IMR-90 (cell line): Measurements from ENCODE around the gene TIE1. TPM values are rescaled to one million over a fixed set of nuclear protein-coding genes. Genes with fewer than 3 reads are reported as not detected.

ENCODE experiments used
- ATAC-seq: fragments of 200-7000 bp; cut with Tn5 transposase; 2 replicates; pipeline ENCODE4 v1.9.1; 2020; ENCODE audit warnings: low read depth, mild to moderate bottlenecking, moderate library complexity
- BruUV-seq: library from RNA; stranded (reverse); fragments of 400-500 nt; replicated peaks from 2 replicates; lab custom pipeline; 2021; lab: Mats Ljungman, UMichigan
- CTCF ChIA-PET: fragments of 300-600 bp; formaldehyde crosslinking; extraction: SDS; loops from one replicate; lab custom pipeline; 2021; ENCODE audit warnings: antibody characterized with exemption; lab: Yijun Ruan, JAX
- POLR2A ChIA-PET: fragments of 300-600 bp; sonication (Branson Sonifier 250); formaldehyde crosslinking; loops from one replicate; lab custom pipeline; 2022; ENCODE audit warnings: antibody characterized with exemption; ENCODE audit not compliant: unreplicated experiment; lab: Charles Lee
- DNase-seq: peaks from one replicate; pipeline ENCODE4 v3.0.0; 2013
- H2AFZ ChIP-seq: replicated peaks from 2 replicates; pipeline ENCODE3; 2013; ENCODE audit warnings: low read length, mild to moderate bottlenecking; ENCODE audit not compliant: poor library complexity
- H2AK5ac ChIP-seq: 2 replicates; pipeline ENCODE4 v1.6.1; 2013; ENCODE audit warnings: low read depth, low read length, inconsistent platforms
- H2AK9ac ChIP-seq: replicated peaks from 2 replicates; pipeline ENCODE3; 2013; ENCODE audit warnings: mild to moderate bottlenecking, low read depth, low read length, moderate library complexity; ENCODE audit not compliant: poor library complexity
- H2BK120ac ChIP-seq: 2 replicates; pipeline ENCODE4 v1.6.1; 2013; ENCODE audit warnings: low read depth, low read length, inconsistent platforms
- H2BK15ac ChIP-seq: 3 replicates; pipeline ENCODE4 v1.6.1; 2013; ENCODE audit warnings: low read depth, low read length, inconsistent platforms
- H2BK20ac ChIP-seq: 2 replicates; pipeline ENCODE4 v1.6.1; 2013; ENCODE audit warnings: low read depth, mild to moderate bottlenecking, inconsistent platforms, low read length, moderate library complexity
- H2BK5ac ChIP-seq: 2 replicates; pipeline ENCODE4 v1.6.1; 2013; ENCODE audit warnings: mild to moderate bottlenecking, low read depth, low read length, inconsistent platforms; ENCODE audit not compliant: poor library complexity, severe bottlenecking
- H3K14ac ChIP-seq: replicated peaks from 2 replicates; pipeline ENCODE4 v1.6.1; 2013; ENCODE audit warnings: low read depth, low read length, inconsistent platforms
- H3K18ac ChIP-seq: 2 replicates; pipeline ENCODE4 v1.6.1; 2013; ENCODE audit warnings: low read depth, low read length, control low read depth
- H3K23ac ChIP-seq: 2 replicates; pipeline ENCODE4 v1.6.1; 2013; ENCODE audit warnings: low read depth, low read length, inconsistent platforms
- H3K27ac ChIP-seq: 2 replicates; pipeline ENCODE4 v1.5.1; 2013; ENCODE audit warnings: mild to moderate bottlenecking, control low read depth, low read length; ENCODE audit not compliant: insufficient read depth
- H3K27me3 ChIP-seq: 2 replicates; pipeline ENCODE4 v1.6.1; 2013; ENCODE audit warnings: low read length; ENCODE audit not compliant: control insufficient read depth, insufficient read depth
- H3K36me3 ChIP-seq: 2 replicates; pipeline ENCODE4 v1.6.1; 2013; ENCODE audit warnings: low read length, mixed read lengths; ENCODE audit not compliant: control insufficient read depth, insufficient read depth
- H3K4ac ChIP-seq: 2 replicates; pipeline ENCODE4 v1.6.1; 2013; ENCODE audit warnings: low read depth, low read length, inconsistent platforms
- H3K4me1 ChIP-seq: 2 replicates; pipeline ENCODE4 v1.6.1; 2013; ENCODE audit warnings: low read length, mixed read lengths; ENCODE audit not compliant: control insufficient read depth, insufficient read depth
- H3K4me2 ChIP-seq: 2 replicates; pipeline ENCODE4 v1.6.1; 2013; ENCODE audit warnings: low read depth, mild to moderate bottlenecking, control low read depth, low read length, moderate library complexity
- H3K4me3 ChIP-seq: 2 replicates; pipeline ENCODE4 v1.5.1; 2013; ENCODE audit warnings: low read depth, mild to moderate bottlenecking, control low read depth, low read length, moderate library complexity; ENCODE audit not compliant: insufficient read depth
- H3K56ac ChIP-seq: 2 replicates; pipeline ENCODE4 v1.6.1; 2013; ENCODE audit warnings: low read length, inconsistent platforms; ENCODE audit not compliant: insufficient read depth; ENCODE audit errors: extremely low read depth
- H3K79me1 ChIP-seq, 2 experiments: 2 replicates each; pipeline ENCODE4 v1.6.1; 2013; ENCODE audit warnings: low read length in 2 of 2, inconsistent platforms in 1 of 2, low read depth in 1 of 2
- H3K9ac ChIP-seq: 2 replicates; pipeline ENCODE4 v1.6.1; 2013; ENCODE audit warnings: low read depth, low read length, control low read depth
- H3K9me1 ChIP-seq: 2 replicates; pipeline ENCODE4 v1.6.1; 2013; ENCODE audit warnings: low read length, inconsistent platforms; ENCODE audit not compliant: insufficient read depth
- H3K9me3 ChIP-seq: 2 replicates; pipeline ENCODE4 v1.6.1; 2013; ENCODE audit warnings: low read length; ENCODE audit not compliant: control insufficient read depth, insufficient read depth
- H4K20me1 ChIP-seq: 2 replicates; pipeline ENCODE4 v1.6.1; 2013; ENCODE audit warnings: low read length, inconsistent platforms; ENCODE audit not compliant: insufficient read depth
- H4K5ac ChIP-seq: 2 replicates; pipeline ENCODE4 v1.6.1; 2013; ENCODE audit warnings: mild to moderate bottlenecking, low read depth, low read length, control low read depth
- H4K8ac ChIP-seq, 2 experiments: 2 replicates each; pipeline ENCODE4 v1.6.1; 2013; ENCODE audit warnings: low read depth in 2 of 2, low read length in 2 of 2, control low read depth in 1 of 2, inconsistent platforms in 1 of 2
- H4K91ac ChIP-seq: 2 replicates; pipeline ENCODE4 v1.6.1; 2013; ENCODE audit warnings: low read depth, low read length, inconsistent platforms; ENCODE audit not compliant: insufficient read depth
- CEBPB ChIP-seq: IDR thresholded peaks from 2 replicates; pipeline ENCODE4 v1.6.1; 2012; ENCODE audit warnings: low read depth, low read length, improper control_type of control experiment
- CHD1 ChIP-seq: IDR thresholded peaks from 2 replicates; pipeline ENCODE4 v1.6.1; 2012; ENCODE audit warnings: low read depth, low read length, improper control_type of control experiment
- RAD21 ChIP-seq: IDR thresholded peaks from 2 replicates; pipeline ENCODE4 v1.6.1; 2012; ENCODE audit warnings: low read length, improper control_type of control experiment
- SMC3 ChIP-seq: fragments of 150-350 bp; IDR thresholded peaks from 2 replicates; pipeline ENCODE4 v1.6.1; 2016; ENCODE audit warnings: low read depth, mild to moderate bottlenecking, antibody characterized with exemption, low read length, moderate library complexity
- WGBS, 2 experiments: methylation state at CpG; one replicate each; pipeline versions ENCODE4 v1.1.5 to v1.1.7; 2013; ENCODE audit warnings: missing lambda C conversion rate in 2 of 2; ENCODE audit not compliant: insufficient read length in 1 of 2; ENCODE audit errors: extremely low coverage in 2 of 2; 5-methylcytosine and 5-hydroxymethylcytosine counted together
- dilution Hi-C: fragments of 300-500 bp; cut with HindIII; formaldehyde crosslinking; loops from one replicate; pipeline ENCODE4 v1.14.3; 2018; ENCODE audit warnings: low sequenced_read_pairs; ENCODE audit not compliant: unreplicated experiment
- in situ Hi-C: fragments of 300-500 bp; cut with MboI; formaldehyde crosslinking; loops from 3 replicates; pipeline ENCODE4 v1.14.3; 2019; ENCODE audit warnings: low sequenced_read_pairs, inconsistent platforms, mixed read lengths
- intact Hi-C: fragments of 100-400 bp; cut with micrococcal nuclease; formaldehyde crosslinking; loops from 2 replicates; pipeline ENCODE4 v1.10.0; 2022
- polyA plus RNA-seq, 3 experiments: library from polyadenylated mRNA; depleted of rRNA; stranded (reverse); fragments of >200 nt; gene quantifications; 2 replicates each; pipeline ENCODE4 v1.2.3, GENCODE V29; 2012; ENCODE audit warnings: low replicate concordance in 1 of 3
- total RNA-seq: library from RNA; depleted of rRNA; stranded (reverse); fragments of >200 nt; gene quantifications from 2 replicates; pipeline ENCODE4 v1.2.3, GENCODE V29; 2012
- TF ChIP-seq, protein P1 (sequence below): fragments of 150-350 bp; IDR thresholded peaks from 2 replicates; pipeline ENCODE4 v1.6.1; 2017; ENCODE audit warnings: mild to moderate bottlenecking, antibody characterized with exemption, low read length, low read depth

TIE1 gene
- total and polyA plus RNA-seq, 2 of the 4 experiments (the other 2 are of a cell fraction) = 2.3 to 7.5 TPM

DNA sequence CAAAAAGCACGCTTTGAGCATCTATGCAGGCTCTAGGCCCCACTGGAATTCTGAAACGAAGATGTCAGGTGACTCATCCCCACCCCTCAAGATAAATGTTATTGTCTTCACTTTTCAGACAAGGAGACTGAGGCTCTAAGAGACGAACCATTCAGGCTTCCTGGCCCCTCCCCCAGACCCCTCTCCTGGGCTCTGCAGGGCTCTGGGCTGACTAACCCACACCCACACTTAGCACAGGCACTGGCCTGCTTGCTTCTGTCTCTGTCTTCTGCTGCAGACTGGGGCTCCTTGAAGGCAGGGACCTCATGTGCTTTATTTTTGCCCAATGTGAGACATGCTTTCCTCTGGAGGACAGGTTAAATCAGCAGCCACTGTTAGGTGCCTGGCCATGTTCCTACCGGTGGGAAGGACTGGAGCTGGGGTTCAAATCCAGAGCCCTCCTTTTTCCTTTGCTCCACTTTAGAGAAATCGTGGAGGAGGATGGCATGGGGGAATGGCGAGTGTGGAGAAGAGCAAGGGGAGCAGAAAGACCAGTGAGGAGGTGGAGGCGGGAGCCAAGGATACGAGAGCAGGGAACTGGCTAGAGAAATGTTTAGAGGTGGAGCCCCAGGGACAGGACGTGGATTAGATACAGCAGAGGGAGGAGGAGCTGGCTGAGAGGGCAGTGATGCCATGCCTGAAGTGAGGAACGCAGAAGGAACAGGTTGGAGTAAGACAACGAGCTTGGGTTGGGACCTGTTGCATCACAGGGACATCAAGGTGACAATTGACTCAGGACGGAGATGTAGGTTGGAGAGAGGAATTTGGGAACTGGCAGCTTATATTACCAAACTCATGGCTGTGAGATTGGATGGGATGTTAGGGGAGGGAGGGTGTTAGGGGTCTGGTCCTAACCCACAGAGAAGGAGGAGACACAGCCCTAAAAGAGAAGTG, 29.3 kb upstream of the TIE1 start:
- Histone ChIP-seq H3K36me3 (no peaks in the 10 kb centered on the region), H2BK5ac (no peak overlapping the region), H3K4me3 (no peak overlapping the region), H3K4me1 (peaks cover 6% of the 10 kb centered on the region; the same call in 1 of the 2 replicates), H3K9me1 (no peaks in the 10 kb centered on the region; the same call in 1 of the 2 replicates), H3K9me3 (no peaks in the 10 kb centered on the region), H2AK5ac (no peak overlapping the region), H4K20me1 (no peaks in the 10 kb centered on the region), H3K4me2 (no peak overlapping the region), H2AK9ac (peak overlapping the region; percentile 3), H4K91ac (no peak overlapping the region), H2BK120ac (no peak overlapping the region), H3K14ac (no peak overlapping the region), H3K79me1 (no peaks in the 10 kb centered on the region), H2BK20ac (no peak overlapping the region), H3K9ac (no peak overlapping the region), H3K27me3 (peaks cover 5% of the 10 kb centered on the region; the same call in 1 of the 2 replicates), H4K8ac (no peak overlapping the region), H2AFZ (peak overlapping the region; percentile 64), H4K5ac (no peak overlapping the region), H3K56ac (no peak overlapping the region), H3K18ac (no peak overlapping the region), H3K4ac (no peak overlapping the region), H2BK15ac (no peak overlapping the region), H3K23ac (no peak overlapping the region; the same call in 1 of the 2 replicates), H3K27ac (no peak overlapping the region)
- POLR2A ChIA-PET = no interaction called here
- in situ Hi-C loops = no loop called here
- dilution Hi-C loops = no loop called here
- ATAC-seq (no peak), DNase-seq (peak; percentile 4)
- intact Hi-C loops = no loop called here
- CTCF ChIA-PET = no interaction called here
- TF ChIP-seq, protein P1, sequence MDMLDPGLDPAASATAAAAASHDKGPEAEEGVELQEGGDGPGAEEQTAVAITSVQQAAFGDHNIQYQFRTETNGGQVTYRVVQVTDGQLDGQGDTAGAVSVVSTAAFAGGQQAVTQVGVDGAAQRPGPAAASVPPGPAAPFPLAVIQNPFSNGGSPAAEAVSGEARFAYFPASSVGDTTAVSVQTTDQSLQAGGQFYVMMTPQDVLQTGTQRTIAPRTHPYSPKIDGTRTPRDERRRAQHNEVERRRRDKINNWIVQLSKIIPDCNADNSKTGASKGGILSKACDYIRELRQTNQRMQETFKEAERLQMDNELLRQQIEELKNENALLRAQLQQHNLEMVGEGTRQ = no peak
- TF ChIP-seq SMC3 = no peak
- no peak for TF ChIP-seq CEBPB
- TF ChIP-seq CHD1 = no peak
- TF ChIP-seq RAD21 = no peak
- BruUV-seq = no TSS peak
- WGBS, 2 experiments = 72% methylated on average over 5 of the region's 12 CpGs; no CpG with 5 or more reads in 1 of the 2 experiments
